GM18870 (cell line): ENCODE measurements around the gene IL13RA2.

ENCODE experiments used
- ATAC-seq: cut with Tn5 transposase; IDR thresholded peaks from one replicate; pipeline ENCODE4 v1.9.1; 2021; ENCODE audit warnings: moderate library complexity; ENCODE audit not compliant: unreplicated experiment

The IL13RA2 gene

DNA sequence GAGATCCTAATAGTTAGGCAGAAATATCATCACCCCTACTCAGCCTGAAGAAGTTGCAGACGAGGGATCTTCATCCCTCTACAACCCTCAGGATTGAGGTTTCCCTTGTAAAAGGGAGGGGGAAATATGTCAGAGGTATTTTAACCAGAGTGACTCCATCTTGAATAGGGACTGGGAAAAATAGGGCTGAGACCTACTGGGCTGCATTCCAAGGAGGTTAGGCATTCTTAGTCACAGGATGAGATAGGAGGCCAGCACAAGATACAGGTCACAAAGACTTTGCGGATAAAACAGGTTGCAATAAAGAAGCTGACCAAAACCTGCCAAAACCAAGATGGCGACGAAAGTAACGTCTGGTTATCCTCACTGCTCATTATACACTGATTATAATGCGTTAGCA is 17.5 kb downstream of the IL13RA2 start:
- ATAC-seq = no peak

DNA sequence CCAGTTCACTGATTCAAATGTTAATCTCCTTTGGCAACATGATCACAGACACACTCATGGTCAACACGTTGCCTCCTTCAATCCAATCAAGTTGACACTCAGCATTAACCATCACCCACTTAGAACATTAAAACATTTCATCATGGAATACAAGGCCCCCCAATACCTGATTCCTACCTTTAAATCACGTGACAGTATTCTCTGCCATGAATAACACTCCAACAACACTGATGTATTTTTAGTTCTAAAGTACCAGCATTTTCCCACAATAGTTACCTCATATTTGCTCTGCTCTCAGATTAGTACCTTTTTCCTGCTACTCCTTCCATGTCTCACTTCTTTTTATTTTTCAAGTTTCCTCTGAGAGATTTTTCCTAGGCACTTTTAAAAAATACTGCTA is 19.6 kb downstream of the IL13RA2 start:
- no peak for ATAC-seq

DNA sequence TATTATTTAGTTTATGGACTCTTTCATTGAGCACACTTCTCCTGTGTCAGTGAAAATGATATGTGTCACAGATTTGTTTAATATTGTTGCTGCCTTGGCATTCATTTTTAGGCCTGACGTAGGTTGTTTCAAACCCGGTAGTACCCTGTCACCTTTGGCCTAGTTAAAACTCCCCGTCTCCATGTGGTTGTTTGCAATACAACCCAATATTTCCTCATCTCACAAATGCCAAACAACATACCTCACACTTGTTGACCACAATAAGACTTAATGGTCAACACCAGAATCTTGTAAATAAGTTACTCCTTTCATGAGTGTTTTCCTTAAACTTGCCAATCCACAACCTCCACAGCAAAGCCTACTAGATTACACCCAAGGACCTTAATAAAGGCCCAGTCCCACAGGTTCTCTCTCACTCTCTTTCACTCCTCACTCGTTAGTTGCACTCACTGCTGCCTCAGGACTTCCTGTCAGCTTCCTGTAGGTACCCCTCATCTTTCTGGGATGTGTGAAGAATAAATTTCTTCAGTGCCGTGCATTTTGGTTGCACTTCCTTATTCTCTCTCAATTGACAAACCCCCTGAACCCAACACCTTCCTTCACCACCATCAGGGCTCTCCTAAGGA is 31.3 kb downstream of the IL13RA2 start:
- ATAC-seq = no peak

- no peak for ATAC-seq
Observed at GRCh38 chrX:114976292-114976691, 41.1 kb downstream of the IL13RA2 start.

GRCh38 chrX:114973013-114973412 is 44.4 kb downstream of the IL13RA2 start:
- ATAC-seq = no peak

DNA sequence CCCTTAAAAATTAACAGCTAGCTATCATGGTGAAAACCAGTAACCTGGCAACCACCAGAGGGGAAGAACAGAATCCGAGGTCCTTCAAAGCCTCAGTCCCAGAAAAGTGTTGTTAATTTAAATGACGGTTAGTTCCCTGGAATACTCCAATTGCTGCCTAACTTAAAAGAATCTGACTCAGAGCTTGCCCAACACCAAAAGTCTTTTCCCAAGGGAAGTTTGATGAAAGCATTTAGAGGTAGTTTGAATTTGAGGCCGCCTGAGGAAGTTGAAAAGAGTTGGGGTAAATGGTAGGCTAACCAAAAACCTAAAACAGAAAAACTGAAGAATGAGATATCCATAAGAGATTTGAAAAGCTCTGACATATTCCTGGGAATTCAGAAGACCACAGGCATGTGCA is 46.6 kb downstream of the IL13RA2 start:
- ATAC-seq = no peak

DNA sequence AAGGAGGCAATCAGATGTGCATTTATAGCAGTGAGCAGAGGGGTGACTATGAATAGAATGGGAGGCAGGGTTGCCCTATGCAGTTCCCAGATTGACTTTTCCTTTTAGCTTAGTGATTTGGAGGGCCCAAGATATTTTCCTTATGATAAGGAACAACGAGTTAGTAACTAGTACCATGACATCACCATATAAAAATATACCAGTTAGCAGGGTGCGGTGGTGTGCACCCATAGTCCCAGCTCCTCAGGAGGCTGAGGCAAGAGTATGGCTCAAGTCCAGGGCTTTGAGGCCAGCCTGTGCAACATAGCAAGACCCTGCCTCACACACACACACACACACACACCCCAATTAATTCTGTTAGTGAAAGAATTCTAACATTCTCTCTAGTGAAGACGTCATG is 53.0 kb downstream of the IL13RA2 start:
- ATAC-seq = no peak

DNA sequence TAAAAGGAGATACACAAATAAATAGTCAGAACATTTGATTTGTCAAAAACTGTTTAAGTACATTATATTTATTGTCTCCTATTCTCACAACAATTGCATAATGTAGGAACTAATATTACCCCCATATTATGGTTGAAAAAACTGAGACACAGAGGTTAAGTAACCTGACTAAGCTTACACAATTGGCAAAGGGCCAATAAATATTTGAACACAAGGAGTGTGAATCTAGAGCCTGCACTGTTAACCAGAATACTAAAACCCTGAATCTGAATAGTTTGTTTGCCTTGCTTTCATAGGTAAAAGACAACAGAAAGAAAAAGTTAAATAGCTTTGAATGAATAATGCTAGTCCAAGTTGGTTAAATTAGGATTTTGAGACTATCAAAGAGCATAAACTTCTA is 55.2 kb downstream of the IL13RA2 start:
- no peak for ATAC-seq

DNA sequence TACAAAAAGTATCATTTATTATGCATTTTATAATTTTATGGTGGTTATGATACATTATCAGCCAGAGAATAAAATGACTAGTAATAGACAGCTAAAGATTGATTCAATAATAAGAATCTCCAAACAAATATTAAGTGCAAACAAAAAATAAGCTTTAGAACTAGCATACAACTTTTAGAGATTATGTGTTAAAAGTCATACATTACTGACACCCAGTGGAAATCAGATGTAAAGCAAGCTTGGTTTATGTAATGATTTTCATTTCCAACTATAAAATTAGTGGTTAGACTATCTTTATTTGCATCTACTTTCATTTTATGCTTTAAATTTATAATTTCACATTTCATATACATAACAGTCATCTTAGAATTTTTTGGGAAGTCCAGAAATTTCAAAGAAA is 57.7 kb downstream of the IL13RA2 start:
- no peak for ATAC-seq
